HepG2 (cell line): ENCODE measurements around the gene TMEM198. TPM values are rescaled to one million over a fixed set of nuclear protein-coding genes. Genes with fewer than 3 reads are reported as not detected.

Source experiments
- CENPT ChIP-seq: sonication (generic); formaldehyde crosslinking; IDR thresholded peaks from 2 replicates; pipeline ENCODE4 v1.8.0; 2022; ENCODE audit warnings: low read depth, mild to moderate bottlenecking, moderate library complexity, missing genetic modification reagents
- DPF2 ChIP-seq: sonication (generic); formaldehyde crosslinking; IDR thresholded peaks from 2 replicates; pipeline ENCODE4 v1.4.0; 2020; ENCODE audit warnings: mild to moderate bottlenecking, low read depth, missing genetic modification reagents, borderline replicate concordance
- GTF3A ChIP-seq: sonication (generic); formaldehyde crosslinking; conservative IDR thresholded peaks from 2 replicates; pipeline ENCODE4 v1.4.0; 2020; ENCODE audit warnings: mild to moderate bottlenecking, missing genetic modification reagents
- HDAC1 ChIP-seq: sonication (generic); formaldehyde crosslinking; IDR thresholded peaks from 2 replicates; pipeline ENCODE4 v1.5.1; 2020; ENCODE audit warnings: mild to moderate bottlenecking, missing genetic modification reagents
- KAT2B ChIP-seq: fragments of 150-350 bp; IDR thresholded peaks from 2 replicates; pipeline ENCODE4 v1.6.1; 2014; ENCODE audit warnings: low read depth, low read length, borderline replicate concordance
- MED1 ChIP-seq: sonication (generic); formaldehyde crosslinking; IDR thresholded peaks from 2 replicates; pipeline ENCODE4 v1.4.0; 2020; ENCODE audit warnings: missing genetic modification reagents
- RELA ChIP-seq: sonication (generic); formaldehyde crosslinking; IDR thresholded peaks from 2 replicates; pipeline ENCODE4 v1.4.0; 2020; ENCODE audit warnings: missing genetic modification reagents
- ZFY ChIP-seq: sonication (generic); formaldehyde crosslinking; IDR thresholded peaks from 2 replicates; pipeline ENCODE4 v1.4.0; 2020; ENCODE audit warnings: missing genetic modification reagents
- ZNF224 ChIP-seq: sonication (generic); formaldehyde crosslinking; IDR thresholded peaks from 2 replicates; pipeline ENCODE4 v1.5.0; 2020; ENCODE audit warnings: mild to moderate bottlenecking, missing genetic modification reagents
- ZNF225 ChIP-seq: sonication (generic); formaldehyde crosslinking; IDR thresholded peaks from 2 replicates; pipeline ENCODE4 v1.4.0; 2020; ENCODE audit warnings: mild to moderate bottlenecking, missing genetic modification reagents
- ZNF292 ChIP-seq: sonication (generic); formaldehyde crosslinking; IDR thresholded peaks from 2 replicates; pipeline ENCODE4 v1.8.1; 2022; ENCODE audit warnings: mild to moderate bottlenecking, low read depth, missing genetic modification reagents, borderline replicate concordance
- ZNF678 ChIP-seq: sonication (generic); formaldehyde crosslinking; IDR thresholded peaks from 2 replicates; pipeline ENCODE4 v1.4.0; 2020; ENCODE audit warnings: mild to moderate bottlenecking, missing genetic modification reagents
- polyA plus RNA-seq, 8 experiments: library from polyadenylated mRNA; depleted of rRNA in 3 of 8; stranded (reverse) in 7 of 8; unstranded in 1 of 8; fragments of >200 nt; fragmentation: Illumina TruSeq in 4 of 8; extraction: Trizol in 4 of 8; gene quantifications; 2 replicates each; pipeline versions ENCODE4 v1.2.1 to v1.2.3, GENCODE V29; 2011 to 2016; ENCODE audit warnings: low read depth in 4 of 8, missing spikeins in 1 of 8, mixed read lengths in 1 of 8; ENCODE audit not compliant: insufficient read depth in 1 of 8
- total RNA-seq, 5 experiments: library from RNA; depleted of rRNA; stranded (reverse); fragments of >200 nt; fragmentation: Illumina TruSeq; extraction: Trizol; gene quantifications; 2 replicates each; pipeline ENCODE4 v1.2.3, GENCODE V29; 2016; ENCODE audit warnings: low read depth in 1 of 5
- TF ChIP-seq, protein P1 (sequence below): sonication (generic); formaldehyde crosslinking; conservative IDR thresholded peaks from 2 replicates; pipeline ENCODE4 v1.4.0; 2020; ENCODE audit warnings: missing genetic modification reagents
- TF ChIP-seq, protein P2 (sequence below): sonication (generic); formaldehyde crosslinking; IDR thresholded peaks from 2 replicates; pipeline ENCODE4 v1.5.0; 2020; ENCODE audit warnings: mild to moderate bottlenecking, missing genetic modification reagents, moderate library complexity
- TF ChIP-seq, protein P3 (sequence below): sonication (generic); formaldehyde crosslinking; IDR thresholded peaks from 2 replicates; pipeline ENCODE4 v1.4.0; 2020; ENCODE audit warnings: mild to moderate bottlenecking, low read depth, missing genetic modification reagents
- TF ChIP-seq, protein P4 (sequence below): sonication (generic); formaldehyde crosslinking; IDR thresholded peaks from 2 replicates; pipeline ENCODE4 v1.4.0; 2020; ENCODE audit warnings: missing genetic modification reagents
- TF ChIP-seq, protein P5 (sequence below): IDR thresholded peaks from 2 replicates; pipeline ENCODE4 v1.6.1; 2018; ENCODE audit warnings: missing genetic modification reagents
- TF ChIP-seq, protein P6 (sequence below): sonication (generic); formaldehyde crosslinking; IDR thresholded peaks from 2 replicates; pipeline ENCODE4 v1.5.0; 2020; ENCODE audit warnings: mild to moderate bottlenecking, missing genetic modification reagents, borderline replicate concordance

TMEM198 gene
- total and polyA plus RNA-seq, 2 of the 13 experiments (the other 11 are each of a cell fraction or from before 2014, with no cell fraction given), result 17.3 to 23.5 TPM

DNA sequence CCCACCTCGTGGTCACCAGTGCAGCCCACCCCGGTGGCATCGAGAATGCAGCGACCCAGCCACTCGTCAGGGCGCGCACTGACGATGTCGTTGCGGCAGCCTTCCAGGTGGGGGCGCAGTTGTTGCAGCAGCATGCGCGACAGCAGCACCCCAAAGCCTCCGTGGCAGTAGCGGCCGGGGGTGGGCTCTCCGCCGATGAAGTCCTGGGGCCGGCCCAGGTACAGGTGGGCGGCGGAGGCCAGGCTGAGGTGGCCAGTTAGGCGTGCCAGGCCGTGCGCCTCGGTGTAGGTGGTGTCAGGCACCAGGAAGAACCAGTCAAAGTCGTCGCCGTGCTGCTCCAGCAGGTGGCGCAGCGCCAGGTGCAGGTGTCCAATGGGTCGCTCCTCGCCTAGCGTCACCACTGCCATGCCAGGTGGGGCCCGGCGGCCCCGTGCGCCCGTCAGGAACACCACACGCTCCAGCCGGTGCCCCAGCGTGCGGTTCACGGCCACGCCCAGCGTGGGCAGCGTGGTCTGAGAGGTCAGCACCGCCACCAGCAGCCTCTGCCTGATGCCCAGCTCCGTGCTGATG is 2.1 kb upstream of the TMEM198 start (continued):
- no peak for TF ChIP-seq KAT2B
- TF ChIP-seq, protein P1, sequence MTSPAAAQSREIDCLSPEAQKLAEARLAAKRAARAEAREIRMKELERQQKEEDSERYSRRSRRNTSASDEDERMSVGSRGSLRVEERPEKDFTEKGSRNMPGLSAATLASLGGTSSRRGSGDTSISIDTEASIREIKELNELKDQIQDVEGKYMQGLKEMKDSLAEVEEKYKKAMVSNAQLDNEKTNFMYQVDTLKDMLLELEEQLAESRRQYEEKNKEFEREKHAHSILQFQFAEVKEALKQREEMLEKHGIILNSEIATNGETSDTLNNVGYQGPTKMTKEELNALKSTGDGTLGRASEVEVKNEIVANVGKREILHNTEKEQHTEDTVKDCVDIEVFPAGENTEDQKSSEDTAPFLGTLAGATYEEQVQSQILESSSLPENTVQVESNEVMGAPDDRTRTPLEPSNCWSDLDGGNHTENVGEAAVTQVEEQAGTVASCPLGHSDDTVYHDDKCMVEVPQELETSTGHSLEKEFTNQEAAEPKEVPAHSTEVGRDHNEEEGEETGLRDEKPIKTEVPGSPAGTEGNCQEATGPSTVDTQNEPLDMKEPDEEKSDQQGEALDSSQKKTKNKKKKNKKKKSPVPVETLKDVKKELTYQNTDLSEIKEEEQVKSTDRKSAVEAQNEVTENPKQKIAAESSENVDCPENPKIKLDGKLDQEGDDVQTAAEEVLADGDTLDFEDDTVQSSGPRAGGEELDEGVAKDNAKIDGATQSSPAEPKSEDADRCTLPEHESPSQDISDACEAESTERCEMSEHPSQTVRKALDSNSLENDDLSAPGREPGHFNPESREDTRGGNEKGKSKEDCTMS (CRISPR knock-in tag), result no peak
- TF ChIP-seq, protein P2, sequence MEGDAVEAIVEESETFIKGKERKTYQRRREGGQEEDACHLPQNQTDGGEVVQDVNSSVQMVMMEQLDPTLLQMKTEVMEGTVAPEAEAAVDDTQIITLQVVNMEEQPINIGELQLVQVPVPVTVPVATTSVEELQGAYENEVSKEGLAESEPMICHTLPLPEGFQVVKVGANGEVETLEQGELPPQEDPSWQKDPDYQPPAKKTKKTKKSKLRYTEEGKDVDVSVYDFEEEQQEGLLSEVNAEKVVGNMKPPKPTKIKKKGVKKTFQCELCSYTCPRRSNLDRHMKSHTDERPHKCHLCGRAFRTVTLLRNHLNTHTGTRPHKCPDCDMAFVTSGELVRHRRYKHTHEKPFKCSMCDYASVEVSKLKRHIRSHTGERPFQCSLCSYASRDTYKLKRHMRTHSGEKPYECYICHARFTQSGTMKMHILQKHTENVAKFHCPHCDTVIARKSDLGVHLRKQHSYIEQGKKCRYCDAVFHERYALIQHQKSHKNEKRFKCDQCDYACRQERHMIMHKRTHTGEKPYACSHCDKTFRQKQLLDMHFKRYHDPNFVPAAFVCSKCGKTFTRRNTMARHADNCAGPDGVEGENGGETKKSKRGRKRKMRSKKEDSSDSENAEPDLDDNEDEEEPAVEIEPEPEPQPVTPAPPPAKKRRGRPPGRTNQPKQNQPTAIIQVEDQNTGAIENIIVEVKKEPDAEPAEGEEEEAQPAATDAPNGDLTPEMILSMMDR, result peak; percentile 99
- no peak for TF ChIP-seq DPF2 (CRISPR knock-in tag)
- peak; percentile 88; the same call in 1 of the 2 replicates for TF ChIP-seq ZNF678 (CRISPR knock-in tag)
- peak; percentile 86; the same call in 1 of the 2 replicates for TF ChIP-seq ZNF224 (CRISPR knock-in tag)
- no peak for TF ChIP-seq ZNF292 (CRISPR knock-in tag)
- peak; percentile 79 for TF ChIP-seq MED1 (CRISPR knock-in tag)
- TF ChIP-seq, protein P3, sequence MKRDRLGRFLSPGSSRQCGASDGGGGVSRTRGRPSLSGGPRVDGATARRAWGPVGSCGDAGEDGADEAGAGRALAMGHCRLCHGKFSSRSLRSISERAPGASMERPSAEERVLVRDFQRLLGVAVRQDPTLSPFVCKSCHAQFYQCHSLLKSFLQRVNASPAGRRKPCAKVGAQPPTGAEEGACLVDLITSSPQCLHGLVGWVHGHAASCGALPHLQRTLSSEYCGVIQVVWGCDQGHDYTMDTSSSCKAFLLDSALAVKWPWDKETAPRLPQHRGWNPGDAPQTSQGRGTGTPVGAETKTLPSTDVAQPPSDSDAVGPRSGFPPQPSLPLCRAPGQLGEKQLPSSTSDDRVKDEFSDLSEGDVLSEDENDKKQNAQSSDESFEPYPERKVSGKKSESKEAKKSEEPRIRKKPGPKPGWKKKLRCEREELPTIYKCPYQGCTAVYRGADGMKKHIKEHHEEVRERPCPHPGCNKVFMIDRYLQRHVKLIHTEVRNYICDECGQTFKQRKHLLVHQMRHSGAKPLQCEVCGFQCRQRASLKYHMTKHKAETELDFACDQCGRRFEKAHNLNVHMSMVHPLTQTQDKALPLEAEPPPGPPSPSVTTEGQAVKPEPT (CRISPR knock-in tag), result peak; percentile 84
- TF ChIP-seq ZFY (CRISPR knock-in tag), result peak; percentile 69; the same call in 1 of the 2 replicates
- TF ChIP-seq RELA (CRISPR knock-in tag), result peak; percentile 77; the same call in 1 of the 2 replicates
- TF ChIP-seq HDAC1, result peak; percentile 91
- TF ChIP-seq, protein P4, sequence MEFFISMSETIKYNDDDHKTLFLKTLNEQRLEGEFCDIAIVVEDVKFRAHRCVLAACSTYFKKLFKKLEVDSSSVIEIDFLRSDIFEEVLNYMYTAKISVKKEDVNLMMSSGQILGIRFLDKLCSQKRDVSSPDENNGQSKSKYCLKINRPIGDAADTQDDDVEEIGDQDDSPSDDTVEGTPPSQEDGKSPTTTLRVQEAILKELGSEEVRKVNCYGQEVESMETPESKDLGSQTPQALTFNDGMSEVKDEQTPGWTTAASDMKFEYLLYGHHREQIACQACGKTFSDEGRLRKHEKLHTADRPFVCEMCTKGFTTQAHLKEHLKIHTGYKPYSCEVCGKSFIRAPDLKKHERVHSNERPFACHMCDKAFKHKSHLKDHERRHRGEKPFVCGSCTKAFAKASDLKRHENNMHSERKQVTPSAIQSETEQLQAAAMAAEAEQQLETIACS, result no peak
- TF ChIP-seq, protein P5, sequence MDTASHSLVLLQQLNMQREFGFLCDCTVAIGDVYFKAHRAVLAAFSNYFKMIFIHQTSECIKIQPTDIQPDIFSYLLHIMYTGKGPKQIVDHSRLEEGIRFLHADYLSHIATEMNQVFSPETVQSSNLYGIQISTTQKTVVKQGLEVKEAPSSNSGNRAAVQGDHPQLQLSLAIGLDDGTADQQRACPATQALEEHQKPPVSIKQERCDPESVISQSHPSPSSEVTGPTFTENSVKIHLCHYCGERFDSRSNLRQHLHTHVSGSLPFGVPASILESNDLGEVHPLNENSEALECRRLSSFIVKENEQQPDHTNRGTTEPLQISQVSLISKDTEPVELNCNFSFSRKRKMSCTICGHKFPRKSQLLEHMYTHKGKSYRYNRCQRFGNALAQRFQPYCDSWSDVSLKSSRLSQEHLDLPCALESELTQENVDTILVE (CRISPR knock-in tag), result peak; percentile 48; the same call in 1 of the 2 replicates
- peak; percentile 80; the same call in 1 of the 2 replicates for TF ChIP-seq GTF3A (CRISPR knock-in tag)
- TF ChIP-seq CENPT (CRISPR knock-in tag), result peak; percentile 86; the same call in 1 of the 2 replicates
- TF ChIP-seq, protein P6, sequence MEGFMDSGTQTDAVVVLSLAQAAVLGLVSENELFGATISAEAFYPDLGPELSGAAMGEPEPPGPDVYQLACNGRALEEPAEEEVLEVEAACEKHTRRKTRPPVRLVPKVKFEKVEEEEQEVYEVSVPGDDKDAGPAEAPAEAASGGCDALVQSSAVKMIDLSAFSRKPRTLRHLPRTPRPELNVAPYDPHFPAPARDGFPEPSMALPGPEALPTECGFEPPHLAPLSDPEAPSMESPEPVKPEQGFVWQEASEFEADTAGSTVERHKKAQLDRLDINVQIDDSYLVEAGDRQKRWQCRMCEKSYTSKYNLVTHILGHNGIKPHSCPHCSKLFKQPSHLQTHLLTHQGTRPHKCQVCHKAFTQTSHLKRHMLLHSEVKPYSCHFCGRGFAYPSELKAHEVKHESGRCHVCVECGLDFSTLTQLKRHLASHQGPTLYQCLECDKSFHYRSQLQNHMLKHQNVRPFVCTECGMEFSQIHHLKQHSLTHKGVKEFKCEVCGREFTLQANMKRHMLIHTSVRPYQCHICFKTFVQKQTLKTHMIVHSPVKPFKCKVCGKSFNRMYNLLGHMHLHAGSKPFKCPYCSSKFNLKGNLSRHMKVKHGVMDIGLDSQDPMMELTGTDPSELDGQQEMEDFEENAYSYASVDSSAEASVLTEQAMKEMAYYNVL (CRISPR knock-in tag), result no peak; the same call in 1 of the 2 replicates
- TF ChIP-seq ZNF225, result peak; percentile 96
